Activated naive CD4-positive, alpha-beta T cell treated with Interleukin-2 at 50 U/mL for 16 hours (primary cell): ENCODE data around the gene ADGRG1.

Source experiments
- DNase-seq: peaks from one replicate; pipeline ENCODE4 v3.0.0-alpha.2; 2020

The ADGRG1 gene

GRCh38 chr16:57652695-57653471 lies 24.5 kb downstream of the ADGRG1 start:
- DNase-seq: no peak

- DNase-seq: no peak
These were observed 25.5 kb downstream of the ADGRG1 start for GRCh38 chr16:57653936-57654335.

DNA sequence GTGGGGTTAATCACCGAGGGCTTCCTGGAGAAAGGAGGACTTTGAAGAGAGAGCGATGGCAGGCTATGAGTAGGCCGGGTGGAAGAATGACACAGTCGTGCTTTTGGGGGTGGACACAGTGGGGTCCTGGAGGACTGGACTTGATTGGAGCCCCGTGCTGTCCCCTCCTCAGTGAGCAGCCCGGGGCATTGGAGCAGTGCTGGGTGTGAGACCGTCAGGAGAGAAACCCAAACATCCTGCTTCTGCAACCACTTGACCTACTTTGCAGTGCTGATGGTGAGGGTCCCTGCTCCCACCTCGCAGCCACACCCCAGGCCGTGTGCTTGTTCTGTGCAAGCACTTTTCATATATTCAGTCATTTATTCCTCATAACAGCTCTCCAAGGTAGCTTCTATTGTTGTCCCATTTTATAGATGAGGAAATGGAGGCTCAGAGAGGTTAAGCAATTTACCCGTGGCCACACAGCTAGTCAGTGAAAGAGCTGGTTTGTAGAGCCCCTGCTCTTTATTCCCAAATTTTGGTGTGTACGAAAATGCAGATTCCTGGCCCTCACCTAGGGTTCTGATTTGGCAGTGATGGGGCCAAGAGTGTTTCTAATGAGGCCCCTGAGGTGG lies 28.0 kb downstream of the ADGRG1 start:
- DNase-seq: no peak

DNA sequence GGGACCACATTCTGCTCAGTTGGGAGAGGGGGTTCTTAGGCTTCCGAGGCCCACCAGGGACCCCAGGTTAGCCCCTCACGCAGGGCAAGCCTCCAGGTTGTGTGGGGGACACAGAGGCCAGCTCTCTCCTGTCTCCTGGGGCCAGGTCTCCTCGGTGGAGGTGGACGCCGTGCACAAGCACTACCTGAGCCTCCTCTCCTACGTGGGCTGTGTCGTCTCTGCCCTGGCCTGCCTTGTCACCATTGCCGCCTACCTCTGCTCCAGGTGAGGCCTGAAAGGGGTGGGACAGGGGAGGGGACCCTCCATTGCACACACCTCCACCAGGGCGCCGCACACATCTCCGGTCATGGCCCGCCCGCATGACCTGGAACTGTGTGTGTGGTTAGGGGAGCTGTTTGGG lies 28.8 kb downstream of the ADGRG1 start:
- no peak for DNase-seq

DNA sequence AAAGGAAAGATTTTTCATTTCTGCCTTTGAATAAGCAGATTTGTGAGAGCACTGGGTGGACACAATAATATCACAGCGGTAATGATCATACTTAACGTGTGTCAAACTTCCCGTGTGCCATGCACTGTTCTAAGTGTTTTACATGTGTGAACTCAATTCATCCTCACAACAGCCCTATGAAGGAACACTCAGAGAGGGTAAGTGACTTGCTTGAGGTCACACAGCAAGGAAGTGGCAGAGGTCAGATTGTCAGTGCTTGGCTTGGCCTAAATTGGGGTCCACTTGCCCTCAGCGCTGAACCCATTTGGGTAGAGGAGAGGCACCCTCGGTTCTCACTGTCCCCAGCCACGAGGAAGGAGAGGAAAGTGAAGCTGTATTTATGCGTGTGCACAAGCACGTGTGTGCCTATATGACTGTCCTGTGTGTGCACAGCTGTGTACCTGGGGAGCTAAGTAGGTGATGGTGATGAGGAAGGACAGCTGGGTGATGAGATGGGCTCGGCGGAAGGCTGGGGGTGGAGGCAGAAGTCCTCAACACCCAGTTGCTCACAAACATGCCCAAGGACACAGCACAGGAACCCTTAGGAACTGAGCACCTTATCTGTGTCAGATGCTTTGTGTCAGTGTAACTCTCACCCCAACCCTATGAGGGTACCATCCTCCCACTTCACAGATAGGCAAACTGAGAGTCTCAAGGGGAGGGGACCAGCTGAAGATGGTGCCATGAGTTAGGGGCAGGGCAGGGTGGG lies 29.9 kb downstream of the ADGRG1 start:
- DNase-seq: no peak

- DNase-seq: no peak
These were observed 30.6 kb downstream of the ADGRG1 start for GRCh38 chr16:57658878-57659674.

DNA sequence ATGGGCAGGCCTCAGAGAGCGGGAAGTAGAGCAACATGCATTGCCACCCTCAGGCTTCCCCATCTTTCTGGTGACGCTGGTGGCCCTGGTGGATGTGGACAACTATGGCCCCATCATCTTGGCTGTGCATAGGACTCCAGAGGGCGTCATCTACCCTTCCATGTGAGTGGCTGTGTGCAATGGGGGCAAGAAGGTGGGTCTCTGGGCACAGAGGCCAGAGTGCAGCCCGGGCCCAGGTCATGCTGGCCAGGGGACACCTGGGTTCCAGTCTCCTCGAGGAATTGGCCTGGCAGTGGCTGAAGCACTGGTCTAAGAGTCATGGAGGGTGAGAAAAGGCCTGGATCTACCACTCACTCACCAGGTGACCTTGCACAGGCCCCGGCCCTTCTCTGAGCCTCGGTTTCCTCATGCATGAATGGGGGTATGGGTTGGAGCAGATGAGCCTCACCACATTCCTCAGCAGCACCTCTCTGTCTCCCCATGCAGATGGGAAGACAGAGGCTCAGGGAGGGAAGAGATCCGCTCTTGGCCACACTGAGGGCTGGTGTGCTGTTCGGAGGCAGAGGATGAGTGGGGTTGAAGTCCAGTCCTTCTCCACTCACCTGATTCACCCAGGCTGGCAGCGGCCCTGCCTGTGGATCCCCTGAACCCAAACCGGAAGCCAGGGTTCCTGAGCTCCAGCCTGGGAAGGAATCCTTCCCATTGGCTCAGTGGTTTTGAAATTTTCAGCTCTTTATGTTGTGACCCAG lies 32.5 kb downstream of the ADGRG1 start:
- no peak for DNase-seq

- no peak for DNase-seq
These were observed 33.1 kb downstream of the ADGRG1 start for GRCh38 chr16:57661510-57661909.

- no peak for DNase-seq
These were observed 33.8 kb downstream of the ADGRG1 start for GRCh38 chr16:57661936-57662906.

- no peak for DNase-seq
These were observed 35.0 kb downstream of the ADGRG1 start for GRCh38 chr16:57663436-57663835.

- no peak for DNase-seq
These were observed 35.7 kb downstream of the ADGRG1 start for GRCh38 chr16:57663917-57664661.

DNA sequence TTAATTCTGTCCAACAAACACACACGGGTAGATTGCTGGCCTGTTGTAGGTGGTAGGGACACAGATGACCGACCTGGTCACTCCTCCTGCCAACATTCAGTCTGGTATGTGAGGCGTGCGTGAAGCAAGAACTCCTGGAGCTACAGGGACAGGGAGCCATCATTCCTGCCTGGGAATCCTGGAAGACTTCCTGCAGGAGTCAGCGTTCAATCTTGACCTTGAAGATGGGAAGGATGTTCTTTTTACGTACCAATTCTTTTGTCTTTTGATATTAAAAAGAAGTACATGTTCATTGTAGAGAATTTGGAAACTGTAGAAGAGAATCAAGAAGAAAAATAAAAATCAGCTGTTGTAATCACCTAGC lies 36.2 kb downstream of the ADGRG1 start:
- no peak for DNase-seq

GRCh38 chr16:57665541-57665940 lies 37.1 kb downstream of the ADGRG1 start:
- DNase-seq: no peak

GRCh38 chr16:57666353-57667047 lies 38.1 kb downstream of the ADGRG1 start:
- DNase-seq: no peak

- no peak for DNase-seq
These were observed 38.7 kb downstream of the ADGRG1 start for GRCh38 chr16:57667048-57667525.

DNA sequence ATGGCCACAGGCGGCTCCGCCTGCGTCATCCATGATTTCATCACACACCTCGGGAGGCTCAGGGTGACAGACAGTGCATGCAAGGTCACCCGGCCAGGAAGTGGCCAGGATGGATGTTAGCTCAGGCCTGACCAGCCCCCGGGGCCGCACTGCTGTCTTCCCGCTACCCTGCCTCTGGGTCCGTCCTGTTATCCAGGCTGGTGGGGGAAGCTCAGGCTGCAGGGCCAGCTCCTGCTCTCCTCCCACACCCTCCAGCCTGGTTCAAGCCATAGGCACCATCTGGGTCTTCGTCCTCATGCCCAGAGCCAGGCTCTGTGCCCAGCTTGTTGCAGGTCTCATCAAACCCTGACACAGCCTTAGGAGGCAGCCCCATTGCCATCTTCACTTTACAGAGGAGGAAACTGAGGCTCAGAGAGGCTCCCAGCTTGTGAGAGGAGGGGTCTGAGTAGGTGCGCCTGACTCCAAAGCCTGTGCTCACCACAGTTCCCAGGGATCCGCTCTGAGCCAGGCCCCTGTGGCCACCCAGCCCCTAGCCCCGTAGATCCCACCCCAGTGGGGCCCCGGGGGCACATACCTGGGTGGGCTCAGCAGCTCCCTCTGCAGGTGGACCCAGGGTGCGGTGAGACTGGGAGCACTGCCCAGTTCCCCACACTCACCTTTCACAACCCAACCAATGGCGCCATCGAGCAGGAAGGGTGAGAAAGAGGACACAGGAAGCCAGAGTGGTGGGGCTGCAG lies 39.3 kb downstream of the ADGRG1 start:
- DNase-seq: no peak

DNA sequence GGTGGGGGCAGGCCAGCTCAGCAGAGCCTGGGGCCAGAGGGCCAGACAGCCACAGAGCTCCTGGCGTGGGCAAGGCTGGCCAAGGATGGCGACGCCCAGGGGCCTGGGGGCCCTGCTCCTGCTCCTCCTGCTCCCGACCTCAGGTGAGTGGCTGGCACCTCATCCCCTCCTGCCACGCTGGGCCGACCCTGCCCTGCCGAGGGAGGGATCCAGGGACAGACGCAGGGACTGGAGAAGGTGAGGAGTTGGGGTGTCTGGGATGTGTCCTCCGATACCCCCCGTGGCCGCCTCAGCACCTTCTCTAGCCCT lies 39.8 kb downstream of the ADGRG1 start, which contains the start of gene ADGRG3:
TSS of gene ADGRG3 (plus strand) at position 44 of the 309 bp plus-strand sequence. CDS start at position 86, 42 bp downstream.
- no peak for DNase-seq

DNA sequence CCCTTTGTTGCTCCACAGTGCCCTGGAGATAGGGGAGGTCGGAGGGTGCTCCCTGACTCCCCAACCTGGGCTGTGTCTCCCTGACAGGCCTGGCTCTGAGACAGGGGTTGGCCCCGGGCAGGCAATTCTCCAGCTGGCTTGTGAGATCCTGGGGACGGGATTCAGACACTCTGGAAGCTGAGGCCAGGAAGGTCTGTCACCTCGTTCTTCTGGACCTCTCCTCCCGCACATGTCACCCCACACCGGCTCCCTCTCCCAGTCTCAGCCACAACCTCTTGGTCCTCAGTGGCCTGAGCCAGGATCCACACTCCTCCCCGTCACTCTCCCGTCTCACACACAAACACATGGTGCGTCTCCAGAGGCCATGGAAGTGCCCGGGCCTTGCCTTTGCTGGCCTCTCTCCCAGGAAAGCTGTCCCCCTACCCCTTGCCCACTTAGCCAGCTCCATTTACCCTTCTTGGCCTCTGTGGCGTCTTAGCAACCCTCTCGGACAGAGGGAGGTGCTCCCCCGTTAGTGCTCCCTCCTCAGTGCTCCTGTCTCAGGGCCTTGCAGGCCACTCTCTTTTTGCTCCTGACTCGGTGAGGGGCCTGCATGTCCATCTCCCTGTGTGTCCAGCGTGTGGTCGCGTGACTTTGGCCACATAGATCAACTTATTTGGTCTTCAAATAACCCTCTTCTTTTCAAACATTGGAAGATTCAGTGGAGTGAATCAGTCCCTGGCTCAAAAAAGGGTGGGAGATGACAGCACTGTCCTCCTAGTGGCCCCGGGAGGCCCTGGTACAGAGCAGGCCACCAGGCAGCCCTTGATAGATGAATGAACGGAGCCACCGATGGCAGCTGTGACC lies 40.4 kb downstream of the ADGRG1 start:
- DNase-seq: no peak
